Keratinocyte (primary cell): ENCODE data around the gene ROR2. TPM values are rescaled to one million over a fixed set of nuclear protein-coding genes. Genes with fewer than 3 reads are reported as not detected.

Experiments used
- DNase-seq: peaks from one replicate; pipeline ENCODE4 v3.0.0-alpha.2; 2011; ENCODE audit warnings: low read depth, missing footprints, low spot score
- FAIRE-seq: peaks from 2 replicates; lab custom pipeline; 2011; peaks lifted over from hg19 to GRCh38; lab: Jason Lieb, UNC
- H2AFZ ChIP-seq: 2 replicates; pipeline ENCODE4 v1.6.0; 2012; ENCODE audit warnings: low read length, control low read depth, inconsistent platforms; ENCODE audit not compliant: control insufficient read depth
- H3K27ac ChIP-seq: 2 replicates; pipeline ENCODE4 v1.5.1; 2011; ENCODE audit warnings: low read length; ENCODE audit not compliant: control insufficient read depth, insufficient read depth
- H3K27me3 ChIP-seq: 3 replicates; pipeline ENCODE4 v1.6.0; 2011; ENCODE audit warnings: low read length; ENCODE audit not compliant: control insufficient read depth, insufficient read depth; ENCODE audit errors: extremely low read depth
- H3K36me3 ChIP-seq, 2 experiments: 2 replicates in 1 of 2; 3 replicates in 1 of 2; pipeline ENCODE4 v1.5.1; 2011; ENCODE audit warnings: low read length in 2 of 2, mild to moderate bottlenecking in 1 of 2; ENCODE audit not compliant: control insufficient read depth in 2 of 2, insufficient read depth in 2 of 2; ENCODE audit errors: extremely low read depth in 1 of 2
- H3K4me1 ChIP-seq: 3 replicates; pipeline ENCODE4 v1.5.1; 2011; ENCODE audit warnings: low read length; ENCODE audit not compliant: control insufficient read depth, insufficient read depth; ENCODE audit errors: extremely low read depth
- H3K4me2 ChIP-seq: 3 replicates; pipeline ENCODE4 v1.6.0; 2011; ENCODE audit warnings: low read depth, low read length; ENCODE audit not compliant: control insufficient read depth, insufficient read depth; ENCODE audit errors: extremely low read depth
- H3K4me3 ChIP-seq, 3 experiments: fragments of 200-600 bp in 1 of 3; sonication (generic) in 1 of 3; 2 replicates in 2 of 3; 3 replicates in 1 of 3; pipeline ENCODE4 v1.5.1; 2011 to 2016; ENCODE audit warnings: low read length in 3 of 3, mild to moderate bottlenecking in 3 of 3, control low read depth in 2 of 3, inconsistent platforms in 1 of 3, low read depth in 1 of 3, mixed read lengths in 1 of 3, mixed run types in 1 of 3, moderate library complexity in 1 of 3; ENCODE audit not compliant: control insufficient read depth in 2 of 3, insufficient read depth in 2 of 3; ENCODE audit errors: extremely low read depth in 1 of 3
- H3K79me2 ChIP-seq: 2 replicates; pipeline ENCODE4 v1.6.0; 2012; ENCODE audit warnings: low read length; ENCODE audit not compliant: control insufficient read depth, insufficient read depth
- H3K9ac ChIP-seq: 3 replicates; pipeline ENCODE4 v1.6.0; 2011; ENCODE audit warnings: low read length; ENCODE audit not compliant: control insufficient read depth, insufficient read depth; ENCODE audit errors: extremely low read depth
- H3K9me1 ChIP-seq: 3 replicates; pipeline ENCODE4 v1.6.0; 2011; ENCODE audit warnings: low read length; ENCODE audit not compliant: control insufficient read depth, insufficient read depth; ENCODE audit errors: extremely low read depth
- H3K9me3 ChIP-seq: 2 replicates; pipeline ENCODE4 v1.5.1; 2012; ENCODE audit warnings: low read depth, low read length; ENCODE audit not compliant: control insufficient read depth
- H4K20me1 ChIP-seq: 3 replicates; pipeline ENCODE4 v1.6.0; 2011; ENCODE audit warnings: low read length; ENCODE audit not compliant: control insufficient read depth, insufficient read depth; ENCODE audit errors: extremely low read depth
- EZH2 ChIP-seq: IDR thresholded peaks from one replicate; pipeline ENCODE4 v1.6.1; 2012; ENCODE audit warnings: inconsistent platforms, mild to moderate bottlenecking, low read length, moderate library complexity
- dilution Hi-C: fragments of 300-500 bp; cut with MboI; formaldehyde crosslinking; loops from one replicate; pipeline ENCODE4 v1.7.0; 2020; ENCODE audit warnings: low sequenced_read_pairs; ENCODE audit not compliant: extremely low pct_ligation_motif_present
- polyA plus RNA-seq, 5 experiments: library from polyadenylated mRNA; depleted of rRNA in 3 of 5; stranded (reverse) in 3 of 5; stranded (forward) in 1 of 5; unstranded in 1 of 5; fragments of >200 nt; gene quantifications; 1 replicate in 1 of 5; 2 replicates in 3 of 5; 3 replicates in 1 of 5; pipeline versions ENCODE4 v1.2.1 to v1.2.3, GENCODE V29; 2011 to 2012; ENCODE audit warnings: missing spikeins in 2 of 5, low read depth in 1 of 5, low replicate concordance in 1 of 5
- TF ChIP-seq, protein P1 (sequence below), 3 experiments: IDR thresholded peaks in 1 of 3; conservative IDR thresholded peaks in 1 of 3; optimal IDR thresholded peaks in 1 of 3; 2 replicates in 2 of 3; 3 replicates in 1 of 3; pipeline versions ENCODE3 to v1.5.1; 2011; ENCODE audit warnings: low read length in 3 of 3, mild to moderate bottlenecking in 3 of 3, moderate library complexity in 2 of 3, control low read depth in 1 of 3, inconsistent platforms in 1 of 3; ENCODE audit not compliant: insufficient read depth in 2 of 3; ENCODE audit errors: extremely low read depth in 1 of 3

ROR2 gene
- polyA plus RNA-seq, 1 donor (not counting 4 experiments of a cell fraction or from before 2014, with no cell fraction given) = 0.22 TPM

DNA sequence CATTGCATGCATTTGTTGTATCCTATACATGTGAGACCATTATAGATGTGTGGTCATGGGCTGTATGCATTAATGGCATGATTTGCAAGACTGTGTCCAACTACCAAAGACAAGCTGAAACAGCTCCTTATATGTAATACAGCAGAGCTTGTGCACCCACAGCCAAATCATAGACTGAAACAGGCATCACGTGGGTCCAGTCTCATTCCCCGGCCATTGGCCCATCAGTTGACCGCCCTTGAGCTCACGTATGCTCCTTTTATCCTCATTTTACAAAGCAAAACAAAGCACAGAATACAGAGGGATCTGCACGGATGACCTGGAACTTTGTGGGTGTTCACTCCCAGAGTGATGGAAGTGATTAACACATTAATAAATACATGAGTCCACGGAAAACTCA is 109.1 kb downstream of the ROR2 start:
- H3K79me2 ChIP-seq = no peaks in the 10 kb centered on the region
- H3K9me1 ChIP-seq = no peaks in the 10 kb centered on the region
- no peaks in the 10 kb centered on the region for H3K36me3 ChIP-seq
- H3K4me1 ChIP-seq = peaks cover 9% of the 10 kb centered on the region
- no peak overlapping the region for H3K9ac ChIP-seq
- H3K9me3 ChIP-seq = no peaks in the 10 kb centered on the region
- dilution Hi-C loops = no loop called here
- H2AFZ ChIP-seq = no peak overlapping the region
- no peak overlapping the region for H3K4me3 ChIP-seq
- H3K4me2 ChIP-seq = no peak overlapping the region
- no peak for TF ChIP-seq EZH2
- TF ChIP-seq, protein P1, sequence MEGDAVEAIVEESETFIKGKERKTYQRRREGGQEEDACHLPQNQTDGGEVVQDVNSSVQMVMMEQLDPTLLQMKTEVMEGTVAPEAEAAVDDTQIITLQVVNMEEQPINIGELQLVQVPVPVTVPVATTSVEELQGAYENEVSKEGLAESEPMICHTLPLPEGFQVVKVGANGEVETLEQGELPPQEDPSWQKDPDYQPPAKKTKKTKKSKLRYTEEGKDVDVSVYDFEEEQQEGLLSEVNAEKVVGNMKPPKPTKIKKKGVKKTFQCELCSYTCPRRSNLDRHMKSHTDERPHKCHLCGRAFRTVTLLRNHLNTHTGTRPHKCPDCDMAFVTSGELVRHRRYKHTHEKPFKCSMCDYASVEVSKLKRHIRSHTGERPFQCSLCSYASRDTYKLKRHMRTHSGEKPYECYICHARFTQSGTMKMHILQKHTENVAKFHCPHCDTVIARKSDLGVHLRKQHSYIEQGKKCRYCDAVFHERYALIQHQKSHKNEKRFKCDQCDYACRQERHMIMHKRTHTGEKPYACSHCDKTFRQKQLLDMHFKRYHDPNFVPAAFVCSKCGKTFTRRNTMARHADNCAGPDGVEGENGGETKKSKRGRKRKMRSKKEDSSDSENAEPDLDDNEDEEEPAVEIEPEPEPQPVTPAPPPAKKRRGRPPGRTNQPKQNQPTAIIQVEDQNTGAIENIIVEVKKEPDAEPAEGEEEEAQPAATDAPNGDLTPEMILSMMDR (optimal IDR thresholded peaks at IDR 0.05 in 1 of 3, IDR thresholded peaks at IDR 0.05 in 1 of 3, conservative IDR thresholded peaks at IDR 0.05 in 1 of 3; ENCODE audit: extremely low read depth in 1 of 3, insufficient read depth in 2 of 3, low read length in 3 of 3) = no peak
- FAIRE-seq (no peak), DNase-seq (no peak)
- H3K27ac ChIP-seq = no peak overlapping the region
- H4K20me1 ChIP-seq = no peaks in the 10 kb centered on the region
- H3K27me3 ChIP-seq = peaks cover 8% of the 10 kb centered on the region

DNA sequence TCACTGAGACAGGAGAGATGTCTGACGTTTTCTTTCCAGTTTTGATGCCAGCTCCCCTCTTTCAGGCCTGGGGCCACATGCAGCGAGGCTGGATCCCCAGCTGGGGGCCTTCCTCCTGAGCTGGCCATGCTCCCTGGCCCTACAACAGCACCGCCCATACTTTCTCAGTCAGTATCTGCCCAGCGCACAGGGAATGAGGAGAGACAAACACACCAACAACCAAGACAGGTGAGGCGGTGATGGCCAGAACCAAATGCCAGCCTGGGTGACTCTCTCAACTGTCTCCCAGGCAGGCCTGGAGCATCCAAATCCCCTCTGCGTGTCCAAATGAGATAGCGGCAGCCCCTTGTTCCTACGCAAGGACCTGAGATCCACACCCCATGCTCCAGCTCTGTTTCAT is 109.6 kb downstream of the ROR2 start:
- TF ChIP-seq EZH2 = no peak
- TF ChIP-seq, protein P1 (optimal IDR thresholded peaks at IDR 0.05 in 1 of 3, IDR thresholded peaks at IDR 0.05 in 1 of 3, conservative IDR thresholded peaks at IDR 0.05 in 1 of 3; ENCODE audit: extremely low read depth in 1 of 3, insufficient read depth in 2 of 3, low read length in 3 of 3) = no peak
- FAIRE-seq = no peak
- no peaks in the 10 kb centered on the region for H4K20me1 ChIP-seq

More for the DNA sequence above, 109.6 kb downstream of the ROR2 start:
- H3K27ac ChIP-seq = no peak overlapping the region
- H3K79me2 ChIP-seq = no peaks in the 10 kb centered on the region
- H3K27me3 ChIP-seq = peaks cover 8% of the 10 kb centered on the region
- no peak overlapping the region for H2AFZ ChIP-seq
- DNase-seq = no peak
- no peaks in the 10 kb centered on the region for H3K9me3 ChIP-seq
- no peaks in the 10 kb centered on the region for H3K36me3 ChIP-seq
- H3K9me1 ChIP-seq = no peaks in the 10 kb centered on the region
- dilution Hi-C loops = no loop called here
- peaks cover 9% of the 10 kb centered on the region for H3K4me1 ChIP-seq
- no peak overlapping the region for H3K9ac ChIP-seq
- no peak overlapping the region for H3K4me3 ChIP-seq
- no peak overlapping the region for H3K4me2 ChIP-seq
